ENCODE data around the gene EMX1.

The EMX1 gene

GRCh38 chr2:72980535-72981217 lies 63.4 kb downstream of the EMX1 start:
- DNase-seq (ENCODE audit: low read depth): no peak

- no peak for DNase-seq (ENCODE audit: low read depth)
Measured at GRCh38 chr2:72981536-72981935, 64.2 kb downstream of the EMX1 start.

DNA sequence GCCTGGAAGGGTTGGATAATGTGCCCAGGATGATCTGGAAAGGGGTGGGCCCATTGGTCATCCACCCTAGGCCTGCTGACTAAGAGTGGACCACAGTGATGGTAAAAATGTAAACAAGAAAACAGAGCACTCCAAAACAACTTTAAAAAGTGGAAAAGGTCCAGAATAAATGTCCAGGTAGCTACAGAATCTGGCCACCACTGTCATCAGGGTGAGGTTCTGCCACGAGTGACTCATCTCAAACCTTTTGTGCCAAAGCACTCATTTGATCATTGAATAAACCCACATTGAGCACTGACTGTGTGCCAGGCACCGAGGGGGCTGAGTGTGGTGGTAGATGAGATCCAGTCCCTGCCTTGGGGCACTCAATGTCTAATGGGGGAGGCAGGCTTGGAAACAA lies 64.9 kb downstream of the EMX1 start:
- DNase-seq (ENCODE audit: low read depth): no peak

- no peak for DNase-seq (ENCODE audit: low read depth)
Measured at GRCh38 chr2:72982781-72983499, 65.6 kb downstream of the EMX1 start.

DNA sequence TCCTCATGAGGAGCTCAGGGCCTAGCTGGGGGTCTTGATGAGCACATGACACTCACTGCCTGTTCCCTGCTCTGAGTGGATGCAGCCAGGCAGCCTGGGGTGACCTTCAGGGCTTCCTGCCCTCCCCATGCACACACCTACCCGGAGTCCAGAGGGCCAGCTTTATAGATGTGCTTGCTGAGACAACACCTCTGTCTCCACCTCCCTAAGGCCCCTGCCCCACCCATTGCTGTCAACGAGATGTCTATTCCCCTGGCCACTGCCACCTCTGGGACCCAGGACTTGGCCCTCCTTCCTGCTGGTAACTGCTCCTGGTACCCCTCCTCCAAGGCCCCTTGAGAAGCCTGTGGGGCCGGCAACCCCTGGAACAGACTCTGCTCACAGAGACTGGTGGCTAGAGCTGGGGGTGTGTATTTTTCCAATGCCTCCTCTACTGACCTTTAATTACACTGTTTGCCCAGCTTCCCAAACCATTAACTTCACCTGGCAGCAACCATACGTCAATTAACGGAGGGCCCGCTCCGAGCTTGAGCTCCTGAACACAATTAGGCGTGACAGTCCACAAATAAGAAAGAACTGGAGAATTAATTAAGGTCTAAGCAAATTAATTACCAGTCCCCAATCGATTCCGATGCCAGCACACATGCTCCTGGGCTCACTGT lies 66.3 kb downstream of the EMX1 start:
- no peak for DNase-seq (ENCODE audit: low read depth)

DNA sequence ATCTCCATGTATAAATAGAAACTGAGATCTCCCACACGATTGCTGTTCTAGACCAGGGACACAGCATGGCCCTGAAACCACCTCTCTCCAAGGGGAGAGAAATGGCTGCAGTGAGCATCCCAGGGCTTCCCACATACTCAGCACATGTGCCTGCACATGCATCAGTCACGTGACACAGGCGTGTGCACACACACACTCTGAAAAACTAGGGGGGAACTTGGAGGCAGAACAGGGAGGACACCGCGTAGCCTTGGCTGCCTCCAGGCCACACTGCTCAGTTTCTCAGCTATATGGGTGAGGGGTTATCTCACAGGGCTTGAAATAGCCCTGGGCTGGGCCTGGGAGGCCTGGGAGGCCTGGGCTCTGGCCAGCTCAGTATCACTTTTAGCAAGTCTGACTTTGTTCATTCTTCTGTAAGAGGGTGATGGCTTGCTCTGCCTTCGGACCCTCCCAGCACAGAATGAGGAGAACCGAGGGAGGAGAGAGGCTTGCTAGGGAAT lies 66.9 kb downstream of the EMX1 start:
- no peak for DNase-seq (ENCODE audit: low read depth)

All from activated T-cell treated with anti-CD3 and anti-CD28 coated beads for 48 hours (primary cell).